GM06990 (cell line): ENCODE results near the gene P2RX2.

ENCODE experiments used
- DNase-seq: peaks from one replicate; pipeline ENCODE4 v3.0.0-alpha.2; 2011; ENCODE audit not compliant: insufficient read length; ENCODE audit errors: extremely low read depth
- H3K27me3 ChIP-seq: replicated peaks from 2 replicates; pipeline ENCODE4 v1.6.0; 2011; ENCODE audit warnings: low read length; ENCODE audit not compliant: control insufficient read depth, insufficient read depth
- H3K36me3 ChIP-seq: 2 replicates; pipeline ENCODE4 v1.5.1; 2011; ENCODE audit warnings: low read length; ENCODE audit not compliant: control insufficient read depth, insufficient read depth
- H3K4me3 ChIP-seq: replicated peaks from 2 replicates; pipeline ENCODE4 v1.5.1; 2011; ENCODE audit warnings: low read depth, mild to moderate bottlenecking, control low read depth, low read length
- CTCF ChIP-seq: IDR thresholded peaks from 2 replicates; pipeline ENCODE4 v1.5.1; 2011; ENCODE audit warnings: low read length, control low read depth, mild to moderate bottlenecking, inconsistent platforms; ENCODE audit not compliant: insufficient read depth, poor library complexity, severe bottlenecking

The P2RX2 gene

GRCh38 chr12:132659146-132659545 lies 40.6 kb downstream of the P2RX2 start:
- peaks cover 47% of the 10 kb centered on the region for H3K36me3 ChIP-seq
- no peaks in the 10 kb centered on the region for H3K27me3 ChIP-seq
- no peak overlapping the region for H3K4me3 ChIP-seq
- no peak for DNase-seq
- no peak for TF ChIP-seq CTCF

DNA sequence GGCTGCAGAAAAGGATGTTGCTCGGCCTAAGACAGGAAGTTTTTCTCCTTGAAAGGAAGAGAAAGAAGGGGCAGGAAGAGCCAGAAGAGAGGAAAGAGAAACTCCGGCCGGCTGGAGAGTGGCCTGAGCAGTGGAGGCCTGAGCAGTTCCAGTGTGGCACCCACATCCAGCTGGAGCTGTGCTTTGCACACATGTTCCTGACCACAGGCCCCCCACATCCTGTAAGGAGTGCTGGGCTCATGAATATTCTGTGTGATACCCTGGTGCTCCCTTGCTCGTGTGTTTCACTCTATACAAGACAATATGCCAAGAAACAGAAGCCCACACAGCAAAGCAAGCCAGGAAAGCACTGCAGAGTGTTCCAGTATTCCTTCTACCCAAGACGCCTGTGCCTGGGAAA lies 41.5 kb downstream of the P2RX2 start:
- H3K4me3 ChIP-seq: no peak overlapping the region
- H3K27me3 ChIP-seq: no peaks in the 10 kb centered on the region
- no peak for DNase-seq
- no peak for TF ChIP-seq CTCF
- H3K36me3 ChIP-seq: peaks cover 47% of the 10 kb centered on the region

DNA sequence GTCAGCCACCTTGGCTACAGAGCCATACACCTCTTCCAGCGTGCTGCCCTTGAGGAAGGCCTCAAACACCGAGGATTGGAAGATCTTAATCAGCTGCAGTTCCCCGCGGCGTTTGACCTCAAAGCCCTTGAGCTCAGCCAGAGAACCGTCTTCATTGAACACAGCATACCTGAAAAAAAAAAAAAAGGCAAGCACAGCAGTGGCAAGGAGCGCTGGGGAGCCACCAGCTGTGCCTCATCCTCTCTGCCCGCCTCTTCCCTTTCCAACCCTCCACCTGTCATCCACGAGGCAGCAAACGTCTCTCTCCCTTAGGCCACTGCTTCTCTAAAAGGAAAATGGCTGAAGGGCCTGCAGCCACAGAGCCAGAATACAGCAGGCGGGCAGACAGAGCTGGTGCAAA lies 42.4 kb downstream of the P2RX2 start:
- TF ChIP-seq CTCF: no peak
- peaks cover 47% of the 10 kb centered on the region for H3K36me3 ChIP-seq
- DNase-seq: no peak
- no peaks in the 10 kb centered on the region for H3K27me3 ChIP-seq
- H3K4me3 ChIP-seq: no peak overlapping the region

DNA sequence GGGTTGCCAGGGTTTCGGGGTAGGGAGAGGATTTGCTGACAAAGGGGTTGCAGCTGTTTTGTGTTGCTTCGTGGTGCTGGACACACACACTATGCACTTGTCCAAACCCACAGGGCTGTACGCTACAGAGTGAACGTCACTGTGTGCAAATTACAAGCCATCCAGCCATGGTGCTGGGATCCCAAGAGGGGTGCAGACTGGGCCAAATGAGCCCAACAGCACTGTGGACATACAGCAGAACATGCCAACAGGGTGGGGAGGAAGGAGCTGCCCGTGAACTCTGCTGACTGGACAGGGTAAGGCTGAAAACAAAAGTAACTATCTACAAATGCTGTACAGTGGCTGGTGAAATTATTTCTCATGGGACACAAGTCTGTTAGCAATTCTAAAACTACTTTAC lies 43.4 kb downstream of the P2RX2 start:
- Histone ChIP-seq H3K4me3 (no peak overlapping the region), H3K36me3 (peaks cover 45% of the 10 kb centered on the region), H3K27me3 (no peaks in the 10 kb centered on the region)
- DNase-seq: no peak
- TF ChIP-seq CTCF: no peak

DNA sequence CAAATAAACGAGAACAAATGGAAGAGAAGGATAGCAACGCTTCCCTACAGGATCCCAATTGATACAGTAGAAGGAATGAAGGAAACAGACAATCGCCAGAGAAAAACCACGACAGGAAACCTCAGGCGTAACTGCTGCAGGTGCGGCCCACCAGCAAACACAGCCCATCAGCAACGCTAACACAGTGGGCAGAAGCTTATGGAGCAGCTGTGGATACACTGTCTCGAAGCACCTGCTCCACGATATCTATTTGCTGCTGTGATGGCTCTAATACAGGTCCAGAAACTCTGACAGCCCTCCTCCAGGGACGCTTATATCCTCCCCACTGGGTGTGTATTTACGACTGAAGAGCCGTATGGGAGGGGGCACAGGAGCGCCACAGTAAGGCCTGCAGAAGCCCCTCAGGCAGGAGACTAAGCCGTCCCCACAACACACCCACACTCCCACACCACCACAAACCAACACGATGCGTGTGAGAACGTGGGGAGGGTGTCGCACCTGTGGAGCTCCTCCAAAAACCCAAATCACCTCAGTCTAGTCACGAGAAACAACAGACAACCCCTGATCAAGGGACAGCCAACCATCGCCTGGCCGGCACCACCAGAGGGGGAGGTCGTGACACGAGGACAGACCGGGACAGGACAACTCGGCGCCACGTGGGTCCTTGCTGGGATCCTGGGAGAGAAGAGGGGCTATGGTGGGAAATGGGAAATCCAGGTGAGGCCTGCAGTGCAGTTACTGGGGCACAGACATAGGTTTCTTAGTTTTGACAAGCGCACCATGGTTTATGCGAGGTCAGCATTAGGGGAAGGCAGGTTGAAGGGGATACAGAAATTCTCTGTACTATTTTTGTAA lies 44.6 kb downstream of the P2RX2 start:
- H3K4me3 ChIP-seq: no peak overlapping the region
- no peak for TF ChIP-seq CTCF
- no peaks in the 10 kb centered on the region for H3K27me3 ChIP-seq
- DNase-seq: no peak
- H3K36me3 ChIP-seq: peaks cover 44% of the 10 kb centered on the region
